Skeletal muscle satellite cell (primary cell): ENCODE measurements around the gene USPL1.
"Not testable (repeated sequence)": the region's sequence is repeated elsewhere in the genome, so short reads cannot be mapped to it uniquely, and the experiment has no call there.

Experiments
- H3K27me3 ChIP-seq: 2 replicates; pipeline ENCODE4 v1.7.0; 2013; ENCODE audit warnings: low read length; ENCODE audit not compliant: control insufficient read depth, insufficient read depth
- H3K36me3 ChIP-seq: 2 replicates; pipeline ENCODE4 v1.7.0; 2013; ENCODE audit warnings: mild to moderate bottlenecking, control low read depth, low read length; ENCODE audit not compliant: insufficient read depth
- H3K4me1 ChIP-seq: 2 replicates; pipeline ENCODE4 v1.7.0; 2013; ENCODE audit warnings: low read length; ENCODE audit not compliant: control insufficient read depth, insufficient read depth
- H3K4me2 ChIP-seq: 2 replicates; pipeline ENCODE4 v1.7.0; 2013; ENCODE audit warnings: mild to moderate bottlenecking, low read length
- H3K4me3 ChIP-seq: 2 replicates; pipeline ENCODE4 v1.7.0; 2013; ENCODE audit warnings: low read length
- H3K9ac ChIP-seq: 2 replicates; pipeline ENCODE4 v1.7.0; 2013; ENCODE audit warnings: mild to moderate bottlenecking, low read depth, low read length, moderate library complexity
- H3K9me3 ChIP-seq: replicated peaks from 2 replicates; pipeline ENCODE4 v1.7.0; 2013; ENCODE audit warnings: mild to moderate bottlenecking, control low read depth, low read length

The USPL1 gene

GRCh38 chr13:30587739-30588138 lies 30.0 kb upstream of the USPL1 start:
- Histone ChIP-seq H3K4me2 (no peak overlapping the region), H3K9ac (no peak overlapping the region), H3K4me1 (peaks cover 15% of the 10 kb centered on the region), H3K27me3 (no peaks in the 10 kb centered on the region), H3K36me3 (no peaks in the 10 kb centered on the region), H3K4me3 (no peak overlapping the region), H3K9me3 (no peaks in the 10 kb centered on the region)

- no peak overlapping the region for H3K4me3 ChIP-seq
- H3K9ac ChIP-seq, result no peak overlapping the region
- no peaks in the 10 kb centered on the region for H3K27me3 ChIP-seq
- H3K4me2 ChIP-seq, result no peak overlapping the region
- no peaks in the 10 kb centered on the region for H3K4me1 ChIP-seq
- no peaks in the 10 kb centered on the region for H3K36me3 ChIP-seq
- H3K9me3 ChIP-seq, result no peaks in the 10 kb centered on the region
These were observed 24.7 kb upstream of the USPL1 start for GRCh38 chr13:30593001-30593400.

- no peak overlapping the region for H3K4me3 ChIP-seq
- H3K27me3 ChIP-seq, result no peaks in the 10 kb centered on the region
- no peaks in the 10 kb centered on the region for H3K36me3 ChIP-seq
- H3K9ac ChIP-seq, result no peak overlapping the region
- no peaks in the 10 kb centered on the region for H3K4me1 ChIP-seq
- H3K9me3 ChIP-seq, result no peaks in the 10 kb centered on the region
- H3K4me2 ChIP-seq, result no peak overlapping the region
These were observed 17.2 kb upstream of the USPL1 start for GRCh38 chr13:30600496-30600895.

GRCh38 chr13:30601836-30602235 lies 15.9 kb upstream of the USPL1 start:
- Histone ChIP-seq H3K27me3 (no peaks in the 10 kb centered on the region), H3K36me3 (no peaks in the 10 kb centered on the region), H3K9me3 (no peaks in the 10 kb centered on the region), H3K4me2 (no peak overlapping the region), H3K9ac (no peak overlapping the region), H3K4me3 (no peak overlapping the region), H3K4me1 (no peaks in the 10 kb centered on the region)

- no peak overlapping the region for H3K9ac ChIP-seq
- no peak overlapping the region for H3K4me3 ChIP-seq
- H3K9me3 ChIP-seq, result no peaks in the 10 kb centered on the region
- H3K27me3 ChIP-seq, result no peaks in the 10 kb centered on the region
- H3K4me2 ChIP-seq, result no peak overlapping the region
- H3K4me1 ChIP-seq, result peaks cover 7% of the 10 kb centered on the region
- no peaks in the 10 kb centered on the region for H3K36me3 ChIP-seq
These were observed 12.7 kb upstream of the USPL1 start for GRCh38 chr13:30605052-30605451.

GRCh38 chr13:30607186-30607585 lies 10.5 kb upstream of the USPL1 start:
- not testable (repeated sequence) for H3K4me2 ChIP-seq, H3K36me3 ChIP-seq, H3K4me1 ChIP-seq, H3K9ac ChIP-seq, H3K9me3 ChIP-seq, H3K27me3 ChIP-seq, H3K4me3 ChIP-seq

GRCh38 chr13:30607908-30608307 lies 9.8 kb upstream of the USPL1 start:
- Histone ChIP-seq H3K4me1 (peaks cover 7% of the 10 kb centered on the region), H3K4me2 (no peak overlapping the region), H3K36me3 (no peaks in the 10 kb centered on the region), H3K9me3 (no peaks in the 10 kb centered on the region), H3K27me3 (no peaks in the 10 kb centered on the region), H3K4me3 (no peak overlapping the region), H3K9ac (no peak overlapping the region)

GRCh38 chr13:30608364-30608763 lies 9.4 kb upstream of the USPL1 start:
- no peak overlapping the region for H3K4me3 ChIP-seq
- H3K27me3 ChIP-seq, result no peaks in the 10 kb centered on the region
- no peaks in the 10 kb centered on the region for H3K9me3 ChIP-seq
- H3K4me2 ChIP-seq, result no peak overlapping the region
- H3K9ac ChIP-seq, result no peak overlapping the region
- peaks cover 7% of the 10 kb centered on the region for H3K4me1 ChIP-seq
- no peaks in the 10 kb centered on the region for H3K36me3 ChIP-seq

GRCh38 chr13:30610311-30610710 lies 7.4 kb upstream of the USPL1 start:
- Histone ChIP-seq H3K4me2 (no peak overlapping the region), H3K4me1 (peaks cover 12% of the 10 kb centered on the region), H3K9ac (no peak overlapping the region), H3K27me3 (no peaks in the 10 kb centered on the region), H3K4me3 (no peak overlapping the region), H3K36me3 (no peaks in the 10 kb centered on the region), H3K9me3 (no peaks in the 10 kb centered on the region)

GRCh38 chr13:30615481-30615865 lies 2.2 kb upstream of the USPL1 start:
- no peaks in the 10 kb centered on the region for H3K36me3 ChIP-seq
- peak overlapping the region; percentile 96 for H3K9ac ChIP-seq
- peak overlapping the region; percentile 97 for H3K4me3 ChIP-seq
- no peaks in the 10 kb centered on the region for H3K9me3 ChIP-seq
- H3K4me1 ChIP-seq, result peaks cover 20% of the 10 kb centered on the region
- no peaks in the 10 kb centered on the region for H3K27me3 ChIP-seq
- H3K4me2 ChIP-seq, result peak overlapping the region; percentile 88

GRCh38 chr13:30615866-30616541 lies 1.7 kb upstream of the USPL1 start:
- Histone ChIP-seq H3K36me3 (no peaks in the 10 kb centered on the region), H3K4me3 (peak overlapping the region; percentile 97), H3K4me2 (peak overlapping the region; percentile 88), H3K4me1 (peaks cover 22% of the 10 kb centered on the region), H3K9ac (peak overlapping the region; percentile 96), H3K27me3 (no peaks in the 10 kb centered on the region), H3K9me3 (no peaks in the 10 kb centered on the region)

- Histone ChIP-seq H3K9ac (peak overlapping the region; percentile 96), H3K36me3 (no peaks in the 10 kb centered on the region), H3K4me3 (peak overlapping the region; percentile 97), H3K9me3 (no peaks in the 10 kb centered on the region), H3K27me3 (no peaks in the 10 kb centered on the region), H3K4me1 (peaks cover 22% of the 10 kb centered on the region), H3K4me2 (peak overlapping the region; percentile 88)
These were observed 799 bp upstream of the USPL1 start for GRCh38 chr13:30616927-30617314.
